Endothelial cell (in vitro differentiated cells): Measurements from ENCODE around the gene F2RL2. TPM values are rescaled to one million over a fixed set of nuclear protein-coding genes. Genes with fewer than 3 reads are reported as not detected.

Experiments used
- DNase-seq: peaks from one replicate; pipeline ENCODE4 v3.0.0; 2021; ENCODE audit warnings: low spot score
- H3K27ac Mint-ChIP-seq: one replicate; pipeline ENCODE4 v1.8.0; 2021; ENCODE audit warnings: mixed read lengths, inconsistent platforms; ENCODE audit not compliant: unreplicated experiment
- H3K27me3 Mint-ChIP-seq: one replicate; pipeline ENCODE4 v1.8.0; 2021; ENCODE audit warnings: mild to moderate bottlenecking, moderate library complexity, mixed read lengths, inconsistent platforms; ENCODE audit not compliant: unreplicated experiment
- H3K36me3 Mint-ChIP-seq: one replicate; pipeline ENCODE4 v1.8.0; 2021; ENCODE audit warnings: mild to moderate bottlenecking, low read depth, mixed read lengths, inconsistent platforms; ENCODE audit not compliant: unreplicated experiment
- H3K4me1 Mint-ChIP-seq: one replicate; pipeline ENCODE4 v1.8.0; 2021; ENCODE audit warnings: mild to moderate bottlenecking, mixed read lengths, inconsistent platforms; ENCODE audit not compliant: unreplicated experiment
- H3K4me3 Mint-ChIP-seq: one replicate; pipeline ENCODE4 v1.8.0; 2021; ENCODE audit warnings: mild to moderate bottlenecking, mixed read lengths, inconsistent platforms; ENCODE audit not compliant: unreplicated experiment
- H3K9me3 Mint-ChIP-seq: one replicate; pipeline ENCODE4 v1.8.0; 2021; ENCODE audit warnings: mixed read lengths, inconsistent platforms; ENCODE audit not compliant: unreplicated experiment
- long read RNA-seq: library from polyadenylated mRNA; unstranded; transcript quantifications from one replicate; pipeline ENCODE4 v2.0.0, GENCODE V29; 2020; ENCODE audit not compliant: unreplicated experiment
- total RNA-seq: library from RNA; stranded (reverse); fragmentation: NEBNext Ultra II Directional; extraction: Animal tissue kit (Norgen Biotek cat#: 25700); gene quantifications from one replicate; pipeline ENCODE4 v1.2.1, GENCODE V29; 2021; ENCODE audit not compliant: unreplicated experiment
- TF ChIP-seq, protein P1 (sequence below): fragments of 200-600 bp; sonication (generic); IDR thresholded peaks from one replicate; pipeline ENCODE4 v1.5.0; 2021; ENCODE audit warnings: antibody characterized with exemption; ENCODE audit not compliant: unreplicated experiment

The F2RL2 gene, protein sequence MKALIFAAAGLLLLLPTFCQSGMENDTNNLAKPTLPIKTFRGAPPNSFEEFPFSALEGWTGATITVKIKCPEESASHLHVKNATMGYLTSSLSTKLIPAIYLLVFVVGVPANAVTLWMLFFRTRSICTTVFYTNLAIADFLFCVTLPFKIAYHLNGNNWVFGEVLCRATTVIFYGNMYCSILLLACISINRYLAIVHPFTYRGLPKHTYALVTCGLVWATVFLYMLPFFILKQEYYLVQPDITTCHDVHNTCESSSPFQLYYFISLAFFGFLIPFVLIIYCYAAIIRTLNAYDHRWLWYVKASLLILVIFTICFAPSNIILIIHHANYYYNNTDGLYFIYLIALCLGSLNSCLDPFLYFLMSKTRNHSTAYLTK
- 311 TPM for total RNA-seq
- long read RNA-seq, transcript F2RL2-201 (2 exons, 3,429 nt), result major isoform, 19 of 29 reads
- long read RNA-seq, partial matches to known transcripts, result 0 of 29 reads
- long read RNA-seq, other reads (novel, unspliced or antisense), result 9 of 29 reads

DNA sequence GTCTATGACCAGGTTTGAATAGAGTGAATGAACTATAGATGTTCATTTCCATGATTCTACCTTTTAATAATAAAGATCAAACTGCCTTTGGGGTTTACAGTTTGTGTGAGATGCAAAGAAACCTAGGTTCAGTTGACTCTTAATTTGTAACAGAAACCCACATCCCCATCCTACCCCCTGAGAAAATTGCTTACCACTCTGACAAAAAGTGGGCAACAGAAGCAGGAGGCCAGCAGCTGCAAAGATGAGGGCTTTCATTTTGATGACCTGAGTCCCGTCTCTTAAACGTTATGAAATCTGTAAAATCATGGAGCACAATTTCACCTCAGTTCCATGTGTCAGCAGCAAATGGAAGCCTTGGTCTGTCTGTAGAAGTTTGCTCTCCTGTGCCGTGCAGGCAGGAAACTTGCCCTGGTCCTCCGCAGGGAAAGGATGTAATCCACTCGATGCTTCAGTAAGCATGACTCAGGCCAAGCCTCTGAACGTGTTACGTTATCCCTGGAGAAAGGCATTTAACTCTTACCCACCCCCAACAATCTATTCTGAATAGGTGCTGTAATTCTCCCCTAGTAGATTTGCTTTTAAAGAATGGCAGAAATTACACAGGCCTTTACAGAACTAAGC is at the start of gene F2RL2:
Gene F2RL2 (minus strand): TSS at position 431 of the 624 bp plus-strand sequence. CDS start 173 bp downstream, at position 258.
- no peaks in the 10 kb centered on the region for H3K9me3 Mint-ChIP-seq
- H3K4me1 Mint-ChIP-seq, result peaks cover 58% of the 10 kb centered on the region
- peak within 1 kb of the TSS; percentile 97 for H3K27ac Mint-ChIP-seq
- TF ChIP-seq, protein P1, sequence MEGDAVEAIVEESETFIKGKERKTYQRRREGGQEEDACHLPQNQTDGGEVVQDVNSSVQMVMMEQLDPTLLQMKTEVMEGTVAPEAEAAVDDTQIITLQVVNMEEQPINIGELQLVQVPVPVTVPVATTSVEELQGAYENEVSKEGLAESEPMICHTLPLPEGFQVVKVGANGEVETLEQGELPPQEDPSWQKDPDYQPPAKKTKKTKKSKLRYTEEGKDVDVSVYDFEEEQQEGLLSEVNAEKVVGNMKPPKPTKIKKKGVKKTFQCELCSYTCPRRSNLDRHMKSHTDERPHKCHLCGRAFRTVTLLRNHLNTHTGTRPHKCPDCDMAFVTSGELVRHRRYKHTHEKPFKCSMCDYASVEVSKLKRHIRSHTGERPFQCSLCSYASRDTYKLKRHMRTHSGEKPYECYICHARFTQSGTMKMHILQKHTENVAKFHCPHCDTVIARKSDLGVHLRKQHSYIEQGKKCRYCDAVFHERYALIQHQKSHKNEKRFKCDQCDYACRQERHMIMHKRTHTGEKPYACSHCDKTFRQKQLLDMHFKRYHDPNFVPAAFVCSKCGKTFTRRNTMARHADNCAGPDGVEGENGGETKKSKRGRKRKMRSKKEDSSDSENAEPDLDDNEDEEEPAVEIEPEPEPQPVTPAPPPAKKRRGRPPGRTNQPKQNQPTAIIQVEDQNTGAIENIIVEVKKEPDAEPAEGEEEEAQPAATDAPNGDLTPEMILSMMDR, result no peak
- H3K4me3 Mint-ChIP-seq, result peak within 1 kb of the TSS; percentile 95
- peaks cover 46% of the 10 kb centered on the region for H3K36me3 Mint-ChIP-seq
- peaks cover 3% of the 10 kb centered on the region for H3K27me3 Mint-ChIP-seq
- peak; percentile 61 for DNase-seq

DNA sequence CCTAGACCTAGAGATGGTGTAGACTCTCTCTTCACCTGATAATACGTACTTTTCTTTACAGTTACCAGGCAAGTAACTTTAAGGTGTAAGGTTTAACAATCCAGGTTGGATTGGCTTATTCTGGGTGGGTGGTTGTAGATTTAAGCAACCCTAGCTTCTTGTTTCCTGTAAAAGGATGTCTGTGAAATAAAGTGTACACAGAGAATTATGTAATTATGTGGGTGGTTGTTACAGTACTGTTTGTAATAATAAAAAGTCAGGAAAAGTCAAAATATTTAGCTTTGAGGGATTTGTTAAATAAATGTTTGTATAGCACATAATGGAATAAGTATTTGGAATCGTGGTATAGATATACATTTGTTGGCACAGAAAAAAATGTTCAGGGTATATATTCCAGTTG is 49.0 kb upstream of the F2RL2 start:
- Mint-ChIP-seq H3K27me3 (peaks cover 3% of the 10 kb centered on the region), H3K36me3 (peaks cover 32% of the 10 kb centered on the region), H3K27ac (no peak overlapping the region), H3K4me3 (peak overlapping the region; percentile 19), H3K9me3 (no peaks in the 10 kb centered on the region), H3K4me1 (peaks cover 41% of the 10 kb centered on the region)
- TF ChIP-seq, protein P1, result no peak
- DNase-seq, result no peak

DNA sequence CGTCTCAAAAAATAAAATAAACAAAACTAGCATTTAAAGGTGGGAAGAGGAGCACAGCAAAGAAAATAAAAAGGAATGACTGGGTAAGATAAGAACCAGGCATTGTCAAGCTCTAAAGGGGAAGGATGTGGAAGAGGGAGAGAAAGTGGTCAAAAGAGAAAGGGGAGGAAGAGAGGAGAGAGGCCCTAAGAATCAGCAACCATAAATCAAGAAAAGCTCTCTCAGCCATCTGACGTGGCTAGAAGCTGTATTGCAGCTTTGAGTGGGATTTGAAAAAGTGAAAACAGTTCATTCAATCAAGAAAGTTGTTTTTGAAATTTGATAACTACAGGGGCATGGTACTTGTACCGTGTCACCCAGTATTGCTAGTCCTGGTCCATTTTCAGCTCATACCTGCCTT is 47.3 kb upstream of the F2RL2 start:
- Mint-ChIP-seq H3K27me3 (peaks cover 3% of the 10 kb centered on the region), H3K4me3 (peak overlapping the region; percentile 32), H3K9me3 (no peaks in the 10 kb centered on the region), H3K27ac (peak overlapping the region; percentile 10), H3K36me3 (peaks cover 19% of the 10 kb centered on the region), H3K4me1 (peaks cover 40% of the 10 kb centered on the region)
- no peak for DNase-seq
- TF ChIP-seq, protein P1, result no peak

- no peak for DNase-seq
- Mint-ChIP-seq H3K4me3 (peak overlapping the region; percentile 64), H3K36me3 (peaks cover 19% of the 10 kb centered on the region), H3K9me3 (no peaks in the 10 kb centered on the region), H3K4me1 (peaks cover 46% of the 10 kb centered on the region), H3K27ac (no peak overlapping the region), H3K27me3 (peaks cover 3% of the 10 kb centered on the region)
- TF ChIP-seq, protein P1, result no peak
These were observed 46.0 kb upstream of the F2RL2 start for GRCh38 chr5:76669245-76669644.
